Ovary (tissue), 9 donors: ENCODE measurements around the gene BMI1. TPM values are rescaled to one million over a fixed set of nuclear protein-coding genes. Genes with fewer than 3 reads are reported as not detected.

Experiments
- DNase-seq, 5 donors: peaks; one replicate each; pipeline ENCODE4 v3.0.0-alpha.2; 2019 to 2020
- H3K27ac ChIP-seq, 2 donors: fragments of 200-600 bp; one replicate each; pipeline versions ENCODE4 v1.5.1 to v1.8.0; 2019 to 2022
- H3K27me3 ChIP-seq: fragments of 200-600 bp; one replicate; pipeline ENCODE4 v1.8.0; 2022
- H3K36me3 ChIP-seq: fragments of 200-600 bp; sonication (generic); one replicate; pipeline ENCODE4 v1.5.1; 2019
- H3K4me1 ChIP-seq: one replicate; pipeline ENCODE4 v1.8.1; 2013; ENCODE audit warnings: mild to moderate bottlenecking, moderate library complexity; ENCODE audit not compliant: insufficient read depth
- H3K4me3 ChIP-seq: fragments of 200-600 bp; sonication (generic); one replicate; pipeline ENCODE4 v1.5.1; 2017
- H3K9me3 ChIP-seq, 2 donors: fragments of 200-600 bp in 1 of 2; sonication (generic) in 1 of 2; one replicate each; pipeline versions ENCODE4 v1.5.1 to v1.8.1; 2013 to 2019; ENCODE audit warnings: mild to moderate bottlenecking in 1 of 2, moderate library complexity in 1 of 2
- EP300 ChIP-seq: sonication (generic); formaldehyde crosslinking; IDR thresholded peaks from one replicate; pipeline ENCODE4 v1.6.1; 2017; ENCODE audit warnings: antibody characterized with exemption
- POLR2A ChIP-seq: fragments of 450-650 bp; IDR thresholded peaks from one replicate; pipeline ENCODE4 v1.6.1; 2017; ENCODE audit warnings: antibody characterized with exemption, mild to moderate bottlenecking, moderate library complexity
- WGBS, 3 donors: extraction: QIAGEN DNeasy Blood & Tissue Kit in 1 of 3; methylation state at CpG; one replicate each; pipeline versions ENCODE4 v1.1.5 to v1.1.7; 2013 to 2017; 5-methylcytosine and 5-hydroxymethylcytosine counted together
- intact Hi-C, 4 donors: fragments of 100-400 bp; cut with DNase I; formaldehyde crosslinking; loops; one replicate each; pipeline versions ENCODE4 v1.11.0 to v1.15.1; 2022 to 2023
- polyA plus RNA-seq, 2 donors: library from polyadenylated mRNA; stranded (reverse); fragments of 200-250 nt in 1 of 2; fragments of 350-450 nt in 1 of 2; fragmentation: Illumina TruSeq in 1 of 2; extraction: RNeasy Lipid Tissue Mini Kit (QIAGEN cat#74804) in 1 of 2; gene quantifications; one replicate each; pipeline ENCODE4 v1.2.3, GENCODE V29; 2013 to 2014
- total RNA-seq, 7 donors: library from RNA; depleted of rRNA in 2 of 7; stranded (reverse); fragments of >200 nt in 2 of 7; fragmentation: NEBNext Ultra II Directional in 3 of 7; extraction: Animal tissue kit (Norgen Biotek cat#: 25700) in 3 of 7; gene quantifications; one replicate each; pipeline versions ENCODE4 v1.1.0 to v1.2.4, GENCODE V29; 2016 to 2023
- TF ChIP-seq, protein P1 (sequence below), 3 donors: fragments of 450-650 bp in 2 of 3; fragments of 200-600 bp in 1 of 3; IDR thresholded peaks; one replicate each; pipeline versions ENCODE4 v1.5.1 to v1.8.0; 2016 to 2022; ENCODE audit warnings: antibody characterized with exemption in 3 of 3, mild to moderate bottlenecking in 1 of 3
- donor health status: DM: no; HTN: no; CAD: no; lungs with moderate emphysema.
- donor health status: DM: no; HTN: no; CAD: no.
- donor health status: Bipolar disorder and iron deficiency.
- donor health status: DM: yes; HTN: yes; CAD: no.
- donor health status: DM: no; HTN: no; CAD: no.
- donor health status: DM: yes; HTN: yes; CAD: no.

BMI1 gene
- total and polyA plus RNA-seq, 9 donors: 18.7 to 63.3 (median 39.6) TPM

DNA sequence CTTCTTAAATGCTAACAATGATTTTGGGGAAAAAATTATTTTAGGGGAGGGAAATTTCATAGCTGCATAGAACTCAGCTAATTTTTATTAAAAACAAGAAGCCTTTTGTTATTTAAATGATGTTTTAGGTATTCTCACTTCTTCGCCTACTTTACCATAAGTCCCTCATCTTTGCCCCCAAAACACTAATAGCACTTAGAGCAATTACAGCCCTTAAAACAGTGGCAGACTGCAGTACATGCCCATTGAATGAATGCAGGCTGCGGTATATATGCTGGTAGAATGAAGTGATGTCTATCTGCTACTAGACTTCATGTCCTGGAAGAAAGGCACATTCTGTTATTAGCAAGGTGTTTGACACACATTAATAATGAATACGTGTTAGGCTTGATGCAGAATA, 21.5 kb downstream of the BMI1 start:
- WGBS, 3 donors: 36 to 49% (median 47%) methylated on average over 3 of the region's 3 CpGs
- Histone ChIP-seq H3K36me3 (no peaks in the 10 kb centered on the region), H3K27me3 (peaks cover 5% of the 10 kb centered on the region), H3K4me1 (peaks cover 1% of the 10 kb centered on the region), H3K4me3 (no peak overlapping the region), H3K27ac (no peak overlapping the region), H3K9me3 (no peaks in the 10 kb centered on the region)
- TF ChIP-seq, protein P1, sequence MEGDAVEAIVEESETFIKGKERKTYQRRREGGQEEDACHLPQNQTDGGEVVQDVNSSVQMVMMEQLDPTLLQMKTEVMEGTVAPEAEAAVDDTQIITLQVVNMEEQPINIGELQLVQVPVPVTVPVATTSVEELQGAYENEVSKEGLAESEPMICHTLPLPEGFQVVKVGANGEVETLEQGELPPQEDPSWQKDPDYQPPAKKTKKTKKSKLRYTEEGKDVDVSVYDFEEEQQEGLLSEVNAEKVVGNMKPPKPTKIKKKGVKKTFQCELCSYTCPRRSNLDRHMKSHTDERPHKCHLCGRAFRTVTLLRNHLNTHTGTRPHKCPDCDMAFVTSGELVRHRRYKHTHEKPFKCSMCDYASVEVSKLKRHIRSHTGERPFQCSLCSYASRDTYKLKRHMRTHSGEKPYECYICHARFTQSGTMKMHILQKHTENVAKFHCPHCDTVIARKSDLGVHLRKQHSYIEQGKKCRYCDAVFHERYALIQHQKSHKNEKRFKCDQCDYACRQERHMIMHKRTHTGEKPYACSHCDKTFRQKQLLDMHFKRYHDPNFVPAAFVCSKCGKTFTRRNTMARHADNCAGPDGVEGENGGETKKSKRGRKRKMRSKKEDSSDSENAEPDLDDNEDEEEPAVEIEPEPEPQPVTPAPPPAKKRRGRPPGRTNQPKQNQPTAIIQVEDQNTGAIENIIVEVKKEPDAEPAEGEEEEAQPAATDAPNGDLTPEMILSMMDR (IDR thresholded peaks at IDR 0.05): no peak
- TF ChIP-seq EP300 (no peak), POLR2A (no peak)
- DNase-seq: no peak
- intact Hi-C loops: loop anchor here in 2 of 4 donors (5.0 to 10.0 kb wide), 2 partner anchors 90 to 92 kb away; no protein-coding TSS in a partner anchor

DNA sequence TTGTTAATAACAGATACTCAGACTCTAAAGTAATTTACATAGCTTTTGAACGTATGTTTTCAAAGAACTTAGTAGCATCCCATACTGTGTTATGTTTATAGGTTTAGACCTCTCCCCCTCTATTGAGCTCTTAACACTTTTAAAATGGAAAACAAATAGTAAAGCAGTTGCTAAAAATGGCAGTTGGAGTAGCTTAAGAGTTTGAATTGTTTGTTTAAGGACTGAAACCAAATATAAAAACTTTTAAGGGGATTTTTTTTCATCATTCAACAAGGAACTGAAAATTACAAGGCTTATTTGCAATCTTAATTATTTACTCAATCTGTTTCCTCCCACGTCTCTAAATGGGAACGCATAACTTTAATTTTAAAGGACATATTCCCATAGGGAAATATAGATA, 22.8 kb downstream of the BMI1 start:
- intact Hi-C loops: loop anchor here in 2 of 4 donors (5.0 to 10.0 kb wide), 2 partner anchors 91 kb away; no protein-coding TSS in a partner anchor
- no peaks in the 10 kb centered on the region for H3K36me3 ChIP-seq
- no peaks in the 10 kb centered on the region for H3K9me3 ChIP-seq
- TF ChIP-seq, protein P1 (IDR thresholded peaks at IDR 0.05): no peak
- no peak for TF ChIP-seq EP300
- no peak for TF ChIP-seq POLR2A
- H3K4me1 ChIP-seq: peaks cover 1% of the 10 kb centered on the region
- H3K4me3 ChIP-seq: no peak overlapping the region
- H3K27me3 ChIP-seq: no peaks in the 10 kb centered on the region
- no peak overlapping the region for H3K27ac ChIP-seq
- no peak for DNase-seq
- 12 to 17% (median 14%) methylated on average over 3 of the region's 3 CpGs for WGBS, 3 donors

DNA sequence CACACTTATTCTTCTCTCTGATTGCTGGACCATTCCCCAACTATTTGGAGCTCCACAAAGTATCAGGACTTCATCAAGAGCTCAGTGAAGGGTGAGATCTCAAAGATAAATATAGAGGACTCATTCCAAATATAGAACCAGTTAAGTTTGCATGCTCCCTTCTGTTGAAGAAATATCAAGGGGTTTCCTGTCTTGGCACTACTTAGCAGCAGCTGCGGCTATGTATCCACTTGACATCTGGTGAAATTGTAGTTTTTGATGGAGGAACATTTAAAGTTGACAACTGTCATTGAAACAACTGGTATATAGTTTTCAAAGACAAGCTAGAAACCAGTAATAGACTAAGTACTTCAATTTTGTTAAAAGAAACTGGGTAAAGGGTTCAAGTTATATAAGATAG, 23.4 kb downstream of the BMI1 start:
- intact Hi-C loops: loop anchor here in 2 of 4 donors (5.0 to 10.0 kb wide), 2 partner anchors 91 to 92 kb away; no protein-coding TSS in a partner anchor
- WGBS, 3 donors: 31 to 48% (median 40%) methylated on average over 1 of the region's 1 CpG
- no peaks in the 10 kb centered on the region for H3K9me3 ChIP-seq
- TF ChIP-seq, protein P1 (IDR thresholded peaks at IDR 0.05): no peak
- TF ChIP-seq POLR2A (no peak), EP300 (no peak)
- H3K36me3 ChIP-seq: no peaks in the 10 kb centered on the region
- peaks cover 1% of the 10 kb centered on the region for H3K4me1 ChIP-seq
- H3K27ac ChIP-seq: no peak overlapping the region
- no peak for DNase-seq
- no peak overlapping the region for H3K4me3 ChIP-seq
- H3K27me3 ChIP-seq: no peaks in the 10 kb centered on the region

DNA sequence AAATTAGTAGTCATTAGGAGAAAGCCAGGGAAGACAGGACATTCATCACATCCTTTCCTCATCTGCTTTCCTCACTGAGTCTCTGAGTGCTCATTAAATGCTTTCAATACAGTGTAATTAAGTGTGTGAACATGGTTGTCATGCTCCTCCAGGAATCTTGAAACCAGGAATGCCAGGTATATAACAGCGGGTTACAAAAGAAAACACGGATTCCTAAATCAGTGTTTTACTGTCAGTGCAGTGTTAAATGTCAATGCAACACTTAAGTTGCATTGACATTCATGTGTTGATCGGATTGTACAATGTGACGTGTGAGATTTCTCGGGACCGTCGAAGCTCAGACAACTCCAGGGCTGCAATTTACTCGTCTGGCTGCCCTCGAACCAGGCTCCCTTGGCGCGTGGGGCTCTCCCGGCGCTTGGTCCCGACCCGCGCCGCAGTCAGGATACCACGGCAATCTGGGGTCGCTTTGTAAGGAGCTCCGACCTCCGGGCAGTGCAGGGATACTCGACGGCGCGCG, 23.9 kb downstream of the BMI1 start:
- no peaks in the 10 kb centered on the region for H3K27me3 ChIP-seq
- H3K4me3 ChIP-seq: no peak overlapping the region
- H3K4me1 ChIP-seq: peaks cover 1% of the 10 kb centered on the region
- no peak for DNase-seq
- no peaks in the 10 kb centered on the region for H3K9me3 ChIP-seq
- no peak overlapping the region for H3K27ac ChIP-seq
- TF ChIP-seq, protein P1 (IDR thresholded peaks at IDR 0.05): no peak
- TF ChIP-seq EP300: no peak
- TF ChIP-seq POLR2A: no peak
- 8 to 11% (median 10%) methylated on average over 23 to 26 of the region's 26 CpGs for WGBS, 3 donors
- H3K36me3 ChIP-seq: no peaks in the 10 kb centered on the region
- intact Hi-C loops: loop anchor here in 2 of 4 donors (5.0 to 10.0 kb wide), 2 partner anchors 90 to 93 kb away; no protein-coding TSS in a partner anchor
